Ureter (tissue), 1 donor: Measurements from ENCODE around the gene NOL4. TPM values are rescaled to one million over a fixed set of nuclear protein-coding genes. Genes with fewer than 3 reads are reported as not detected.

Experiments
- DNase-seq: peaks from one replicate; pipeline ENCODE4 v3.0.0-alpha.2; 2020; ENCODE audit warnings: low spot score
- total RNA-seq: library from RNA; stranded (reverse); gene quantifications from one replicate; pipeline ENCODE4 v1.2.4, GENCODE V29; 2023
- donor health status: DM: yes; HTN: yes; CAD: no.

Gene NOL4
- total RNA-seq, 1 donor from 2014 or later, result 10.5 TPM

GRCh38 chr18:34194239-34194638 lies 30.5 kb downstream of the NOL4 start:
- DNase-seq, result no peak

- no peak for DNase-seq
These were observed 34.9 kb downstream of the NOL4 start for GRCh38 chr18:34189656-34190435.
